ENCODE results near the gene SCYL3. TPM values are rescaled to one million over a fixed set of nuclear protein-coding genes. Genes with fewer than 3 reads are reported as not detected.

SCYL3 gene
- total RNA-seq, 1 experiment from 2014 or later = 7.4 TPM

- BruUV-seq (replicated peaks) = no TSS peak
- Mint-ChIP-seq H3K9me3 (ENCODE audit: unreplicated experiment) (no peaks in the 10 kb centered on the region), H3K4me3 (ENCODE audit: unreplicated experiment) (peak overlapping the region; percentile 83), H3K27ac (ENCODE audit: low read depth, unreplicated experiment) (no peak overlapping the region), H3K36me3 (ENCODE audit: insufficient read depth, unreplicated experiment) (peaks cover 19% of the 10 kb centered on the region), H3K27me3 (ENCODE audit: insufficient read depth, unreplicated experiment) (no peaks in the 10 kb centered on the region), H3K4me1 (ENCODE audit: insufficient read depth, unreplicated experiment) (peaks cover 35% of the 10 kb centered on the region)
- TF ChIP-seq, protein P1, sequence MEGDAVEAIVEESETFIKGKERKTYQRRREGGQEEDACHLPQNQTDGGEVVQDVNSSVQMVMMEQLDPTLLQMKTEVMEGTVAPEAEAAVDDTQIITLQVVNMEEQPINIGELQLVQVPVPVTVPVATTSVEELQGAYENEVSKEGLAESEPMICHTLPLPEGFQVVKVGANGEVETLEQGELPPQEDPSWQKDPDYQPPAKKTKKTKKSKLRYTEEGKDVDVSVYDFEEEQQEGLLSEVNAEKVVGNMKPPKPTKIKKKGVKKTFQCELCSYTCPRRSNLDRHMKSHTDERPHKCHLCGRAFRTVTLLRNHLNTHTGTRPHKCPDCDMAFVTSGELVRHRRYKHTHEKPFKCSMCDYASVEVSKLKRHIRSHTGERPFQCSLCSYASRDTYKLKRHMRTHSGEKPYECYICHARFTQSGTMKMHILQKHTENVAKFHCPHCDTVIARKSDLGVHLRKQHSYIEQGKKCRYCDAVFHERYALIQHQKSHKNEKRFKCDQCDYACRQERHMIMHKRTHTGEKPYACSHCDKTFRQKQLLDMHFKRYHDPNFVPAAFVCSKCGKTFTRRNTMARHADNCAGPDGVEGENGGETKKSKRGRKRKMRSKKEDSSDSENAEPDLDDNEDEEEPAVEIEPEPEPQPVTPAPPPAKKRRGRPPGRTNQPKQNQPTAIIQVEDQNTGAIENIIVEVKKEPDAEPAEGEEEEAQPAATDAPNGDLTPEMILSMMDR (IDR thresholded peaks at IDR 0.05; ENCODE audit: unreplicated experiment) = no peak
- intact Hi-C loops (cut with micrococcal nuclease) = no loop called here
- no peak for DNase-seq (ENCODE audit: unreplicated experiment)
- ChIA-PET CTCF (interaction anchor here (0.7 to 1.1 kb wide), 2 partner anchors 15 to 1955 kb away, joined by 3 to 4 read pairs; partner anchors contain the start of gene DCAF6), POLR2A (interaction anchor here (0.7 to 1.8 kb wide), 4 partner anchors 11 to 405 kb away, joined by 3 to 4 read pairs (median 3); partner anchors contain the start of gene METTL18)
These were observed 2.2 kb downstream of the SCYL3 start for GRCh38 chr1:169891539-169891885.

DNA sequence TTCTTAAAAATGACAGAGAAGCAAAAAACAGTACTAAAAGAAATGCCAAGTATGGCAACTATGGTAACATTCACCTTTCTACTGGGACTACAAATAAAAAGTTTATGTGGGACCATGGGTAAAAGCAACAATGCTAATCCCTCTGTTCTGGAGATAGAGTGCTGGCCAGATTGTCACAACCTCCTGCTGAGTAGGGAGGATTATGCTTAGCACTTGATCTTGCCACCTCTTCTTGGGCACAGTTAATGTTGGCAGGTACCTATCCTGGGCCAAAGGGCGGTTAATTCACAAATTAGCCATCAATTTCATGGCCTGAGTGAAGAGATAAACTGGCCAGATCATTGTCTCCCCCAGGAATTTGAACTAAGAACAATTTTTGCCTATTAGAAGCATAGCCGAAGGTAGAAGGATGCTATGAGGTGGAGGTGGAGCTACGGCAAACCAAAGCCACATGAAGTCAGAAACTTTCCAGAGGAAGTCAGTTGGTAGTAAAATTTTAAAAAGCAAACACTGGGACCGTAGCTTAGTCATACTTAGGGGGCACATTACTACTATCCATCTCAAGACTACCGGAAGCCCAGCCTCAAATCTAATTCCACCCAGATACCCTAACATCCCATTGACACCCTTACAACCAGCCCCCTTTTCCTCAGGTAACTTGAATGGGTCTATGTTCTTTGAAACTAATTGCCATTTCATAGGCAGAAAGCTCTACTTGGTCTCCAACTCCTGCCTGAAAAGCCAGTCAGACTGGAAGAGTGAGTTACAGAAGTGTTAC, 2.7 kb downstream of the SCYL3 start:
- H3K36me3 Mint-ChIP-seq (ENCODE audit: insufficient read depth, unreplicated experiment) = peaks cover 25% of the 10 kb centered on the region
- intact Hi-C loops (cut with micrococcal nuclease) = no loop called here
- H3K27ac Mint-ChIP-seq (ENCODE audit: low read depth, unreplicated experiment) = no peak overlapping the region
- DNase-seq (ENCODE audit: unreplicated experiment) = no peak
- H3K27me3 Mint-ChIP-seq (ENCODE audit: insufficient read depth, unreplicated experiment) = no peaks in the 10 kb centered on the region
- POLR2A ChIA-PET = interaction anchor here (0.6 to 1.2 kb wide), 4 partner anchors 22 to 439 kb away, joined by 3 read pairs; partner anchors contain the start of gene METTL18
- H3K4me3 Mint-ChIP-seq (ENCODE audit: unreplicated experiment) = peak overlapping the region; percentile 83
- H3K4me1 Mint-ChIP-seq (ENCODE audit: insufficient read depth, unreplicated experiment) = peaks cover 35% of the 10 kb centered on the region
- H3K9me3 Mint-ChIP-seq (ENCODE audit: unreplicated experiment) = no peaks in the 10 kb centered on the region
- CTCF ChIA-PET = interaction anchor here (0.6 to 0.7 kb wide), 3 partner anchors 12 to 1955 kb away, joined by 3 to 4 read pairs (median 3); partner anchors contain the start of gene DCAF6
- no TSS peak for BruUV-seq (replicated peaks)
- TF ChIP-seq, protein P1 (IDR thresholded peaks at IDR 0.05; ENCODE audit: unreplicated experiment) = no peak

- Mint-ChIP-seq H3K27ac (ENCODE audit: low read depth, unreplicated experiment) (no peak overlapping the region), H3K27me3 (ENCODE audit: insufficient read depth, unreplicated experiment) (no peaks in the 10 kb centered on the region), H3K36me3 (ENCODE audit: insufficient read depth, unreplicated experiment) (peaks cover 29% of the 10 kb centered on the region), H3K4me1 (ENCODE audit: insufficient read depth, unreplicated experiment) (peaks cover 42% of the 10 kb centered on the region), H3K4me3 (ENCODE audit: unreplicated experiment) (no peak overlapping the region), H3K9me3 (ENCODE audit: unreplicated experiment) (no peaks in the 10 kb centered on the region)
- DNase-seq (ENCODE audit: unreplicated experiment) = no peak
- TF ChIP-seq, protein P1 (IDR thresholded peaks at IDR 0.05; ENCODE audit: unreplicated experiment) = no peak
- ChIA-PET POLR2A (interaction anchor here (0.6 kb wide), 1 partner anchor 438 kb away, joined by 3 read pairs; no protein-coding TSS in a partner anchor), CTCF (interaction anchor here (0.7 kb wide), 1 partner anchor 11 kb away, joined by 3 read pairs; no protein-coding TSS in a partner anchor)
- BruUV-seq (replicated peaks) = no TSS peak
- intact Hi-C loops (cut with micrococcal nuclease) = no loop called here
These were observed 3.8 kb downstream of the SCYL3 start for GRCh38 chr1:169889871-169890270.

GRCh38 chr1:169886931-169887330, 6.8 kb downstream of the SCYL3 start:
- TF ChIP-seq, protein P1 (IDR thresholded peaks at IDR 0.05; ENCODE audit: unreplicated experiment) = no peak
- H3K9me3 Mint-ChIP-seq (ENCODE audit: unreplicated experiment) = no peaks in the 10 kb centered on the region
- H3K27me3 Mint-ChIP-seq (ENCODE audit: insufficient read depth, unreplicated experiment) = no peaks in the 10 kb centered on the region
- H3K36me3 Mint-ChIP-seq (ENCODE audit: insufficient read depth, unreplicated experiment) = peaks cover 50% of the 10 kb centered on the region
- no TSS peak for BruUV-seq (replicated peaks)
- H3K27ac Mint-ChIP-seq (ENCODE audit: low read depth, unreplicated experiment) = no peak overlapping the region
- POLR2A ChIA-PET = interaction anchor here (0.7 to 1.0 kb wide), 2 partner anchors 8 to 93 kb away, joined by 3 read pairs; no protein-coding TSS in a partner anchor
- intact Hi-C loops (cut with micrococcal nuclease) = no loop called here
- no peak for DNase-seq (ENCODE audit: unreplicated experiment)
- no peak overlapping the region for H3K4me3 Mint-ChIP-seq (ENCODE audit: unreplicated experiment)
- H3K4me1 Mint-ChIP-seq (ENCODE audit: insufficient read depth, unreplicated experiment) = peaks cover 32% of the 10 kb centered on the region
- CTCF ChIA-PET = interaction anchor here (0.6 to 2.8 kb wide), 5 partner anchors 23 to 1008 kb away, joined by 3 to 9 read pairs (median 3); no protein-coding TSS in a partner anchor
